SK-N-SH treated with all-trans-retinoic acid at 6 μM for 48 hours (cell line): ENCODE results near the gene PPID.

Source experiments
- ATAC-seq: fragments of 200-7000 bp; cut with Tn5 transposase; 3 replicates; pipeline ENCODE4 v1.9.1; 2020; ENCODE audit warnings: mild to moderate bottlenecking, moderate library complexity
- ARNTL ChIP-seq: fragments of 450-650 bp; formaldehyde crosslinking; IDR thresholded peaks from 2 replicates; pipeline ENCODE4 v1.5.0; 2020; ENCODE audit warnings: low read depth, mild to moderate bottlenecking, moderate library complexity, borderline replicate concordance
- BACH2 ChIP-seq: fragments of 250-450 bp; sonication (Bioruptor Pico); IDR thresholded peaks from 2 replicates; pipeline ENCODE4 v1.9.0; 2021; ENCODE audit warnings: mild to moderate bottlenecking, borderline replicate concordance
- CREB5 ChIP-seq: fragments of 250-450 bp; sonication (Bioruptor Pico); IDR thresholded peaks from 2 replicates; pipeline ENCODE4 v1.5.1; 2020; ENCODE audit warnings: low read depth, mild to moderate bottlenecking, moderate library complexity
- CSDC2 ChIP-seq: fragments of 250-450 bp; sonication (Bioruptor Pico); IDR thresholded peaks from 2 replicates; pipeline ENCODE4 v1.5.0; 2020; ENCODE audit warnings: mild to moderate bottlenecking, moderate library complexity
- CSRNP3 ChIP-seq: fragments of 250-450 bp; sonication (Bioruptor Pico); IDR thresholded peaks from 2 replicates; pipeline ENCODE4 v1.5.1; 2021; ENCODE audit warnings: mild to moderate bottlenecking, moderate library complexity
- ESRRG ChIP-seq: fragments of 250-450 bp; sonication (Bioruptor Pico); IDR thresholded peaks from 2 replicates; pipeline ENCODE4 v1.6.1; 2021; ENCODE audit warnings: mild to moderate bottlenecking
- ISL1 ChIP-seq: fragments of 250-450 bp; sonication (Bioruptor Pico); IDR thresholded peaks from 2 replicates; pipeline ENCODE4 v2.1.2; 2022; ENCODE audit warnings: mild to moderate bottlenecking, moderate library complexity
- OSR1 ChIP-seq: fragments of 250-450 bp; sonication (Bioruptor Pico); IDR thresholded peaks from 2 replicates; pipeline ENCODE4 v1.8.0; 2022; ENCODE audit warnings: moderate library complexity, mild to moderate bottlenecking, inconsistent platforms
- PATZ1 ChIP-seq: fragments of 250-450 bp; sonication (Bioruptor Pico); IDR thresholded peaks from 2 replicates; pipeline ENCODE4 v1.8.0; 2020; ENCODE audit warnings: mild to moderate bottlenecking, moderate library complexity, borderline replicate concordance
- POU6F1 ChIP-seq: fragments of 250-450 bp; sonication (Bioruptor Pico); IDR thresholded peaks from 2 replicates; pipeline ENCODE4 v1.8.0; 2021; ENCODE audit warnings: low read depth, mild to moderate bottlenecking, moderate library complexity, borderline replicate concordance
- SNAI2 ChIP-seq: fragments of 250-450 bp; sonication (Bioruptor Pico); IDR thresholded peaks from 2 replicates; pipeline ENCODE4 v1.5.0; 2020; ENCODE audit warnings: mild to moderate bottlenecking, moderate library complexity
- TCF4 ChIP-seq: fragments of 250-450 bp; sonication (Bioruptor Pico); IDR thresholded peaks from 2 replicates; pipeline ENCODE4 v1.8.0; 2021; ENCODE audit warnings: mild to moderate bottlenecking, moderate library complexity, borderline replicate concordance
- TOX ChIP-seq: fragments of 250-450 bp; sonication (Bioruptor Pico); IDR thresholded peaks from 2 replicates; pipeline ENCODE4 v1.8.0; 2021; ENCODE audit warnings: mild to moderate bottlenecking, moderate library complexity, borderline replicate concordance
- TSHZ2 ChIP-seq: fragments of 250-450 bp; sonication (Bioruptor Pico); IDR thresholded peaks from 2 replicates; pipeline ENCODE4 v1.5.0; 2020; ENCODE audit warnings: mild to moderate bottlenecking, moderate library complexity
- ZC3H10 ChIP-seq: fragments of 250-450 bp; sonication (Bioruptor Pico); IDR thresholded peaks from 2 replicates; pipeline ENCODE4 v1.5.1; 2021; ENCODE audit warnings: mild to moderate bottlenecking, moderate library complexity
- ZFP30 ChIP-seq: fragments of 450-650 bp; formaldehyde crosslinking; IDR thresholded peaks from 2 replicates; pipeline ENCODE4 v1.5.0; 2022; ENCODE audit warnings: mild to moderate bottlenecking, moderate library complexity
- ZNF565 ChIP-seq: fragments of 450-650 bp; formaldehyde crosslinking; conservative IDR thresholded peaks from 2 replicates; pipeline ENCODE4 v1.5.0; 2020; ENCODE audit warnings: low read depth, mild to moderate bottlenecking, moderate library complexity

Gene PPID

GRCh38 chr4:158670975-158671664, 52.1 kb downstream of the PPID start:
- TF ChIP-seq CSDC2 (CRISPR knock-in tag), result no peak
- TF ChIP-seq ARNTL (CRISPR knock-in tag), result no peak
- TF ChIP-seq ZFP30, result no peak
- no peak for TF ChIP-seq ESRRG (CRISPR knock-in tag)
- TF ChIP-seq PATZ1 (CRISPR knock-in tag), result no peak
- TF ChIP-seq CREB5 (CRISPR knock-in tag), result no peak
- TF ChIP-seq SNAI2 (CRISPR knock-in tag), result no peak
- TF ChIP-seq ZC3H10, result no peak
- no peak for TF ChIP-seq BACH2 (CRISPR knock-in tag)
- TF ChIP-seq TCF4 (CRISPR knock-in tag), result no peak; the same call in 1 of the 2 replicates
- no peak for TF ChIP-seq TSHZ2 (CRISPR knock-in tag)
- TF ChIP-seq CSRNP3, result no peak
- peak; percentile 64 for ATAC-seq

GRCh38 chr4:158669310-158669709, 53.9 kb downstream of the PPID start:
- TF ChIP-seq CREB5 (CRISPR knock-in tag) (no peak), ZC3H10 (no peak), TSHZ2 (CRISPR knock-in tag) (no peak), ARNTL (CRISPR knock-in tag) (no peak), ZNF565 (no peak), ISL1 (CRISPR knock-in tag) (no peak), TOX (no peak), ZFP30 (no peak), CSRNP3 (no peak), OSR1 (CRISPR knock-in tag) (no peak), POU6F1 (CRISPR knock-in tag) (no peak), SNAI2 (CRISPR knock-in tag) (no peak)
- ATAC-seq, result no peak
